Measurements from ENCODE around the gene CIDEB.
A peak's percentile ranks its signal among the peaks of the same experiment; 100 is the strongest.
"Not testable (repeated sequence)": the region's sequence is repeated elsewhere in the genome, so short reads cannot be mapped to it uniquely, and the experiment has no call there.

The CIDEB gene, protein sequence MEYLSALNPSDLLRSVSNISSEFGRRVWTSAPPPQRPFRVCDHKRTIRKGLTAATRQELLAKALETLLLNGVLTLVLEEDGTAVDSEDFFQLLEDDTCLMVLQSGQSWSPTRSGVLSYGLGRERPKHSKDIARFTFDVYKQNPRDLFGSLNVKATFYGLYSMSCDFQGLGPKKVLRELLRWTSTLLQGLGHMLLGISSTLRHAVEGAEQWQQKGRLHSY

DNA sequence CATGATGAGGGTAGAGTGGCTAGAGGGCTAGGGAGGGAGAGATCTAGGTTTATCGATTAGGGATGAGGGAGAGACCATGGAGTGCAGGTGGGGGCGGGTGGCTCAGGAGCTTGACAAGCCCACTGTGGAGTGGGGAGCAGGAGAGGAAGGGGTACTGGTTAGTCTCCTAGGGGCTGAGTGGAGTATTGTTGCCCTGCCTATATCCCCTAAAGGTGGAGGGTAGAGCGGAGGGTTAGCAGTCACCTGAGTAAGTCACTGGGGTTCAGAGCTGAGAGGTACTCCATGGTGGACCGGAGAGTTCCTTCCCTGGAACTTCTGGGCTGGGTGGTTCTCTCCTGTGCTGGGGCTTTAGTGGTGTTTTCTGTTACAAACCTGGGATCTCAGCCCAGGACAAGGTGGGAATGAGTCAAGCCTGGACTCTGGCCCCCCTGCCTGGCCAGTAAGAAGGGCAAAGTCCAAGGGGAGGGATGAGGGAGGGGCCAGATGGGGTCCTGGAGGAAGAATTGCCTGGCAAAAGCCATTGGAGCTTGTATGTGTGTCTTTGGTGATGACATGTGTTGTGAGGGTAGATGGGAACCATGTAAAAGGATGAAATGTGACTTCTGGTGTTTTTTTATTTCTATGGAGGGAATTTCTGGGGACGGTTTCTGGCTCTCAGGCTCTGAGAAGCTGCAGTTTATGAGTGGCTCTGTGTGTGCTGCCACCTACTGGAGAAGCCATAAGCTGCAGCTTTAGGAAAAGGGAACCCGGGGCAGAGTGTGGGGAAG lies at the start of gene CIDEB:
CIDEB (minus strand) TSS at position 403 of the 767 bp plus-strand sequence; CDS start at position 284, 119 bp downstream.
- peak in 1 of 2 donors; percentile 39 for DNase-seq (ENCODE audit: low read depth in 1 of 2, low spot score in 1 of 2)

DNA sequence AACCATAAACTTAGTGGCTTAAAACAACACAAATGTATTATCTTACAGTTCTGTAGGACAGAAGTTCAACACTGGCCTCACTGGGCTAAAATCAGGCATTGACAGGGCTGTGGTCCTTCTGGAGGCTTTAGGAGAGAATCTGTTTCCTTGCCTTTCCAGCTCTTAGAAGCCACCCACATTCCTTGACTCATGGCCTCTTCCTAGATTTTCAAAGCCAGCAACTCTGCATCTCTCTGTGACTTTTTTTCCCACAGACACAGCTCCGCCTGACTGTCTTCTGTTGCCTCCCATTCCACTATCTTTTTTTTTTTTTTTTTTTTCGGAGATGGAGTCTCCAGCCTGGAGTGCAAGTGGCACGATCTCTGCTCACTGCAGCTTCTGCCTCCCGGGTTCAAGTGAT lies 48.4 kb upstream of the CIDEB start:
- no peak for DNase-seq (ENCODE audit: low read depth in 1 of 2, low spot score in 1 of 2)

DNA sequence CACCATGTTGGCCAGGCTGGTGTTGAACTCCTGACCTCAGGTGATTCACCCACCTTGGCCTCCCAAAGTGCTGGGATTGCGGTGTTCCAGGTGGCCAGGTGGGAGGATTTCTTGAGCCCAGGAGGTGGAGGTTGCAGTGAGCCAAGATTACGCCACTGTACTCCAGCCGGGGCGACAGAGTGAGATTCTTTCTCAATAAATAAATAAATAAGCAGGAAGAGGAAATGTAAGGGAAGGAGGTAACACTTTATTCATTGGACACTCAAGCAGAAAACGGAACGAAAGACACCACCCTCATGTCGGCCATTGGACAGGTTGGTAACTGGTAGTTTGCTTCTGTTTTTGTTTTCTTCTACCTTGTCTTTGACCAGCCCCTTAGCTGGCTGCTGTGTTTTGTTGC lies 47.2 kb upstream of the CIDEB start:
- DNase-seq (ENCODE audit: low read depth in 1 of 2, low spot score in 1 of 2) = no peak

DNA sequence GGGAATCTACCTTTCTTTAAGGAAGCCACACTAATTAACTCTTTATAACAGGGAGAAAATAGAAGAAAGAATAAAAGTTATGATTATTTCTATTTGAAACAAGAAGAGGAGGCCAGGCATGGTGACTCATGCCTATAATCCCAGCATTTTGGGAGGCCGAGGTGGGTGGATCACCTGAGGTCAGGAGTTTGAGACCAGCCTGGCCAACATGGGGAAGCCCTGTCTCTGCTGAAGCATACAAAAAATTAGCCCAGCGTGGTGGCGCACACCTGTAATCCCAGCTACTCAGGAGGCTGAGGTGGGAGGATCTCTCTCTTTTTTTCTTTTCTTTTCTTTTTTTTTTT lies 46.7 kb upstream of the CIDEB start:
- not testable (repeated sequence) for DNase-seq (ENCODE audit: low read depth in 1 of 2, low spot score in 1 of 2)

DNA sequence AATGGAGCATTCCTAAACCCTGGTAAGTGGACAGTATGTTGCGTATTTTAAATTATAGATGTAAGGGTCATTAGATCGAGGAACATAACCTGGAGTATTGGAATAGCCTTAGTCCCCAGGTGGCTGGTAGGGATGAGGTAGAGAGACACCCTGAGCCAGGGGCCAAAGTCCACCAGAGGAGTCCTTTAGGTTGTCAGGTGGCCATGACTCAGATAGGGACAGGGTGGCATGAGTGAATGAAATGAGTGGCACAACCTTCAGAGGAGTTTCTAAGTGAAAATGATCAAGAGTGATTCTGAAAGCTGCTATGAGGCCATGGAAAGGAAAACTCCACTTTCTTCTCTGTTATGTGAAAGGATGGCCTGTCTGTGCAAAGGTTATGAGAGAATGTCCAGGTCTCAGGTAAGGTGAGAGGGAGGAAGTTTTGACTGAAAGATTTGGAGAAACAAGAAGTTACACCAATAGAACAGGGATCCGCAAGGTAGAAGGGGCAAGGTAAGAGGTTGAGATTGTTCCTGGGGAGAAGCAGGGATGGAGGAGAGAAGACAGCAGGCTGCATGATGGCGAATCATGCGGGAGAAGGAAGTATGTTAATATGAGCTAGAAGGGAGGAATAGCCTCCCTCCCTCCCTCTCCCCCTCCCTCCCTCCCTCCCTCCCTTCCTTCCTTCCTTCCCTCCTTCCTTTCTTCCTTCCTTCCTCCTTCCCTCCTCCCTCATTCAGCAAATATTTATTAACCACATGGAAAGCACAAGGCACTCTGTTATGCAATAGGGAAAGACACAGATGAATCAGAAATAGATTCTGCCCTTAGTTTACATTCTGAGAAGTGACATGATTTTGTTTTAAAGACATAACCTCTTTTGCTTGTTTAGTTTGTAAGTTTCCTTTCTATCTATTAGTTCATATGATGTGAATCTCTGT lies 46.0 kb upstream of the CIDEB start:
- no peak for DNase-seq (ENCODE audit: low read depth in 1 of 2, low spot score in 1 of 2)

DNA sequence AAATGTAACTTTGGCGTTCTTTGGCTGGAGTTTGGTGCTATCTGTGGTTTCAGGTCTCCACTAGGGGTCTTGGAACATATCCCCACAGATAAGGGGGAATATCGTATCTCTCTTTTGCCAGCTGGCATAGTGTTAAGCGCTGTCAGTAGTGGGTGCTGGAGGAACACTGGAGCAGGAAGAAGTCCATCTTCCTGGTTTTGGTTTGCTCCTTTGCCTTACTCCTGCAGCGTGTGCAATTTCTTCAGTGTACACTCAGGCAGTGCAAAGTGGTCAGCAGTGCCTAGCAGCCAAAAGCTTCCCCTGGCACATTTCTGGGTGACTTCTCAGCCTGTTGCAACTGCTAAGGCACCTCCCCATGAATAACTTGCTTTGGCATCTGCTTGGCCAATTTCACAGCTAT lies 43.7 kb upstream of the CIDEB start:
- DNase-seq (ENCODE audit: low read depth in 1 of 2, low spot score in 1 of 2) = no peak

DNA sequence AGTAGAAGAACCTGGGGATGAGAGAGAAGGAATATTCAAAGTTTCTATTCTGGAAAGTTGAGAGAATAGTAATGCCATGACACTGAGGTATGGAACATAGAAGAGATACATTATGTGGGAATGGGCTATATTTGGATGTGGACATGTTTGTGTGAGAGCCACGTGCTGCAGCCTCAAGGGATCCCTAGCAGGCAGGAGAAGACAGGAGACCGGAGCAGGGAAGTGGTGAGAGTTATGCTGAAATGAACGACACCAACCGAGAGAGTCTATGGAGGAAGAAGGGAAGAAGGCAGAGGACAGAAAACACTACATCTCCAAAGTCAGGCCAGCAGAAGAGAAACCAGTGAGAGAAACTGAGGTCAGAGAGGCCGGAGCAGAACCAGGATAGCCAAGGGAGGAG lies 42.0 kb upstream of the CIDEB start:
- DNase-seq (ENCODE audit: low read depth in 1 of 2, low spot score in 1 of 2) = no peak

DNA sequence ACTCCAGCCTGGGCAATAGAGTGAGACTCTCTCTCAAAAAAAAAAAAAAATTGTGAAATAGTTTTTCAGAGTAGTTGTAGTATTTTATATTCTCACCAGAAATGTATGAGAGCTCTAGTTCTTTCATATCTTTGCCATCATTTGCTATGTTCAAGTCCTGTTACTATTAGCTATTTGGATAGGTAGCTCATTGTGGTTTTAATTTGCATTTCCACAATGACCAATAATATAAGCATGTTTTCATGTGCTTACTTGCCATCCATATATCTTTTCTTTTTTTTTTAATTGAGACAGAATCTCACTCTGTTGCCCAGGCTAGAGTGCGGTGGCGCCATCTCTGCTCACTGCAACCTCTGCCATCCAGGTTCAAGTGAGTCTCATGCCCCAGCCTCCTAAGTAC lies 40.4 kb upstream of the CIDEB start:
- no peak for DNase-seq (ENCODE audit: low read depth in 1 of 2, low spot score in 1 of 2)

DNA sequence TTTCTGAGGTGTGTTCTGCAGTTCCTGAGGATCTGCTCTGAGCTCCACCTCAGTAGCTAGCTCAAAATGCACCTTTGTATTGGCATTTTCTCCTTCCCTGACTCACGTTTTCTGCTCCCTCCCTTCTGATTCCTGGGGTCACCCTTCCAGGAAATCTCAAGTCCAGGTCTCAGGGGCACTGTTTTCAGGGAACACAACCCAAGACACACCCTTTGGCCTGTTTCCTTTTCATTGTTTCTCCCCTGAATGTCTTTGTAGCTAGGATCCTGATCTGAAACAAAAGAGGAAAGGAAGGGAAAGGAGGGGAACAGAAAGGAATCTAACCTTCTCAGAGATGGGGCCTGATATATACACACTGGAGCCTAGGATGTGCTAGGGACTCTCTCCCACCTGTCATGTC lies 39.4 kb upstream of the CIDEB start:
- DNase-seq (ENCODE audit: low read depth in 1 of 2, low spot score in 1 of 2) = no peak

DNA sequence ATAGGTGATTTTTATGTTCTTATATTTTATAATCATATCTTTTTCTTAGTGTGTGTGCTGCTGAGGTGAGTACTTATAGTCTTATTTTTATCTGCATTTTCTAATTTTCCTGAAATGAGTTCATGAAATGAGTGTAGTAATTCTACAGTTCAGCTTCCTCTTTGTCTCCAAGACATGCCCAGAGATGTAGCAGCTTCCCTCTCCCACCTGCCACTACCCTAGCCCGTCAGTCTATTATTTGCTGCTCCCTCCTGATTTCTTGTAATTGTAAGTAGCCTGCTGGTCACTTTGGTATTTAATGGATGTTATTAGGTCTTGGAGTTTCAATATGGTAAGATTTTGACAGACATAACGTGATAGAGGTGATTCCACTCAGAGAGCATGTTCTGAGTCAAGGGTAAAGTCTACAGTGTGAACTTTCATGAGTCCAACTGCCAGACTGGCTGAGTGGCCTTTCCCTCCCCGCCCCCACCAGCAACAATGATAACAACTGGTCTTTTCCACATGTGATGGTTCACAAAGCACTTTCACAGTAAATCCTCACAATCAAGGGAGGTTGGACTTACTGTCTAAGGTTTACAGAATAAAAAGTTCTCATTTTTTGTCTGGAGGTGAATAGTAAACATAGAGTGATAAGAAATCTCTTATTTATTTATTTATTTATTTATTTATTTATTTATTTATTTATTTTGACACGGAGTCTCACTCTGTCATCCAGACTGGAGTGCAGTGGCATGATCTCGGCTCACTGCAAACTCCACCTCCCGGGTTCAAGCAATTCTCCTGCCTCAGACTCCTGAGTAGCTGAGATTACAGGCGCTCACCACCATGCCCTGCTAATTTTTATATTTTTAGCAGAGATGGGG lies 36.3 kb upstream of the CIDEB start:
- no peak for DNase-seq (ENCODE audit: low read depth in 1 of 2, low spot score in 1 of 2)

DNA sequence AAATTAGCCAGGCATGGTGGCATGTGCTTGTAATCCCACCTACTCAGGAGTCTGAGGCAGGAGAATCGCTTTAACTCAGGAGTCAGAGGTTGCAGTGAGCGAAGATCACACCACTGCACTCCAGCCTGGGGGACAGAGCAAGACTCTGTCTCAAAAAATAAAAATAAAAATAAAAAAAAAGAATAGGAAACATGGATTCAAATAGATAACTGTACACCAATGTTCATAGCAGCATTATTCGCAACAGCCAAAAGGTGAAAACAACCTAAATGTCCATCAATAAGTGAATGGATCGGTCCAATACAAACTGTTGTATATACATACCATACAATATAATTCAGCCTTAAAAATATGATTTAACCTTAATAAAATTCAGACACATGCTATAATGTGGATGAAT lies 35.1 kb upstream of the CIDEB start:
- no peak for DNase-seq (ENCODE audit: low read depth in 1 of 2, low spot score in 1 of 2)

DNA sequence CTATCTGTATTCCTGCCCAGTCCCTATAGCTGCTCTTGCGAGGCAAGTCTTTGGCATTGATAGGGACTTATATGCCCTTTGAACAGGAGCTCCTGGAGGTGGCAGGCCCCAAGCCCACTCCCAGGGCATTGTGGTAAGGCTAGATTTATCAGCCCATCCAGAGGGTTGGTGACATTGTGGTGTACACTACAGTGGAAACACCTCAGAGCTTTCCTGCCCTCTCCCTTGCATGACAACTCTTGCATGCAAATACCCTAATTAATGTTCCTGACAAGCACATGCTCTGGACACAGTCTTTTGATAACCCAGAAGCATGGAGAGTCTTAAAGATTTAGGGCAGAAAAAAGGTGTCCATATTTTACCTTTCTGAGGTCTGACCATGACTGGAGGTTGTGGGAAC lies 32.8 kb upstream of the CIDEB start:
- DNase-seq (ENCODE audit: low read depth in 1 of 2, low spot score in 1 of 2) = no peak

DNA sequence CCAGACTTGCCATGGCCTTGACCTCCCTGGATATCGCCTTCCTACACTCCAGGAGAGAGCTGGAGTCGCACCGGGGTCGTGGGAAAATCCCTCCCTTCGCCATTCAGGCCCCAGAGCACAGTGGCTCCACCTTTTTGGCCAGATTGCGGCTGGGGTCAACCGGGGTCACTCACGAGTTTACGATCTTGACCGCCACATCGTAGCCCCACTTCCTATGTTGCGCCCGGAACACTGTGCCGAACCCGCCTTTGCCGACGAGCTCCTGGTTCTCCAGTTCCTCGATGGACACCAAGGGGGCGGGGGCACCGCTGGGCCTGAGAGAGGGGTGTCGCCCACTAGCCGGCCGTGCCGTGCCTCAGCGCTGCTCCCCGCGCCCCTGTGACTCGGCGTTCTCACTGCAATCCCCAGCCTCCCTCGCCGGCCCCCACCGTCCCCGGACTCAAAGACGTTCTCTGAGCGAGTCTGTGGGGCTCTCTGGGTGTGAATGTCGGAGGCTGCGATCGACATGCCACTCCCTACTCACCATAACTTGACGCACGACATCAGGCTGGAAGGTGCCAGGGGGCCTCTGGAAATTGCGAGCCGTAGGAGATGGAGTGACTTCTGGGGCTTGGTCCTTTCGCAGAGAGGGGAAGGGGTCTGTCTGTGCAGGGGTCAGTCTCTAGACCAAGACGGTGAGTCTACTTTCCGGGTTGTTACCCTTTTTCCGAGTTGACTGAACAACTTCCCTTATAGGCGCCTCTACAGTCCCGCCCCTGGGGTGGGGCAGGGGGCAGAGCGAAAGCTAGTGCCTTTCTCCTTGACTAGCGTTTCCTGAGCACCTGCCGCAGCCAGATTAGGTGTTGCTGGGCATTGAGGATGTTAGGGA lies 31.7 kb upstream of the CIDEB start, which contains the start of gene RIPK3:
RIPK3 (minus strand) TSS at position 708 of the 868 bp plus-strand sequence; CDS start at position 543, 165 bp downstream.
- peak; percentile 39 to 44 for DNase-seq (ENCODE audit: low read depth in 1 of 2, low spot score in 1 of 2)

DNA sequence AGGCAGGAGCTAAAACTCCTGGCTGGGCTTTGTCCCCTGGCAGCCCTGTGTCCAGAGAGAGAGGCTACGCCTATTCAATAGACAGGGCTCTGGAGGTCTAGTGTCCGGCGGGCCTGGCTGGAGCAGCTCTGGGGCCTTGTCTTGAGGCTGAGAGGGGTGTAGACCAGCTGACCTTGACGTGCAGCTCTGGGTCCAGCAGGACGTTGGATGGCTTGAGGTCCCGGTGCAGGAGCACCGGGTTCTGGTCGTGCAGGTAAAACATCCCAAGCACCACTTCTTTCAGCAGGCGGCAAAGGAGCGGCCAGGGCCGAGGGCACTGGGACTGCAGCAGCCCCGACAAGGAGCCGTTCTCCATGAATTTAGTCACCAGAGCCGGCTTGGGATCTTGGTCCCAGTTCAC lies 31.1 kb upstream of the CIDEB start:
- DNase-seq (ENCODE audit: low read depth in 1 of 2, low spot score in 1 of 2) = no peak

DNA sequence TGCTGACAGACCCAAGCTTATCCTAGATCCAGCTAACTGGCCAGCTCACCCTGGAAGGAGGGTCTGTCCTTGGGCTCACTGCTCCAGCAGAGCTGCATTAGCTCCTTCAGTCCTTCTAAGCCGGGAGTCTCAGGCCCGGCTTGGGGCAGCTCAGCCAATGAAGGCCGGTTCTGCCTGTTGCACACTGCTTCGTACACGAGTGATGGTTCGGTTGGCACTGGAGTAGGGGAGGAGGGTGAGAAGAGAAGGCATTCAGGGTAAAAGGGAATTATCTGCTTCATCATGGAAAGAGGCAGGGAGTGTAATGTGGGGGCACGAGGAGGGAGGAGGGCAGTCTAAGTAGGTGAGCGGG lies 30.0 kb upstream of the CIDEB start:
- DNase-seq (ENCODE audit: low read depth in 1 of 2, low spot score in 1 of 2) = no peak

DNA sequence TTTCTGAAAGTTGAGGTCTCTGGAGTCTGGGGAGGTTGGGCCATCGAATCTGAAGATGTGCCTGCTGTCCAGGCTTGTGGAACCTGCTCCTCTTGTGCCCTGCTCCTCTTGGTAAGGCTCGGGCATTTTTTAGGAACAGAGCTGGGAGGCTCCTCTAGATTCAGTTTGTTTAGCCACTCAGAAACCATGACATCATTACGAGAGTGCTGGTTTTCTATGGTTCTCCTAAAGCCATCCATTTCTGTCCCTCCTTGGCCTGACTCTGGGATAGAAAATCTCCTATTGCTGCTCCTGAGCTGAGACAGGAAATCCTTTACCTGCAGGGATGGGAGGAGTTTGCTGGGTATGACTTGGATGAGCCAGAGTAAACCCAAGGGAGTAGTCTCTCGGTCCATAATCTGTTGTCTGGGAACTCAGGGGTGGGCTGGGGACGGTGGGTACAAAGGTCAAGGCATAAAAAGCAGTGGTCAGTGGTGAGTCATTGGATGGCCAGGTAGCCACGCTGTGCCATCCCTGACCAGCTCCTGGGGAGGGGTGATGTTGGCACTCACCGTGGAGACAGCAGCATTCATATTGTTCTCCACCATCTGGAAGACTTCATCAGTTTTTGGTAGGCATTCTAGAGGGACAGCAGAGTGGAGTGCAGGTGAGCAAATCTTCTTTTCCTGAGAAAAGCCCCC lies 29.5 kb upstream of the CIDEB start:
- DNase-seq (ENCODE audit: low read depth in 1 of 2, low spot score in 1 of 2) = no peak

DNA sequence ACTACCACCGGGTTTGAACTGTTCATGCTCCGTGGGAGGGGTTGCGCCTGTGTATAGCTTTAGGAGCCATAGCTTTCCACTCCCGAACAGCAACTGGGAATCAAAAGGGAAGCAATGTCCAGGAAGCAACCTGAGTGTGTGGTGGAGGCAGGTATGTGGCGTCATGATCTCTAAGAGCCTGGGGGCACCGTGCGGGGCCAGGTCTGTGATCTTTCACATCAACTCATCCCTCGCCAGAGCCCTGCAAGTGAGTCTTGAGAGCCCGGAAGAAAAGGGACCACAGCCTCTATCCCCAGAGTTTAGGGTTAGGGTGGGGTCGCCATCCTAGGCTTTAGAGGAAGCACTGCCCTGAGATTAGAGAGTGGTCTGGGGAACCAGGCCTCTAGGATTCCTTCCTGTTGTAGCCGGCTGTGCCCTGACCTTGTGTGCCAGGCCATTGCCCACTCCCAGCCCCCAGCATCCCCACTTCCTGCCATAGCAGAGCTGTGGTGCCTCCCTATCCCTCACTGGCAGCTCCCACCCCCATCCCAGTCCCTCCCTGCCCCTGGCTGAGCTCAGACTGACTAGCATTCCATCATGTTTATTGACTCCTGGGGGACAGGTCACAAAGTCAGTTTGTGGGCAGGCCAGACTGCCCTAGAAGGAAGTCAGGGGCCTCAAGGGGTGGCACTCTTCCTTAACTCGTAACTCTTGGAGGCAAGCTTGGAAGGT lies 27.8 kb upstream of the CIDEB start:
- DNase-seq (ENCODE audit: low read depth in 1 of 2, low spot score in 1 of 2) = no peak

DNA sequence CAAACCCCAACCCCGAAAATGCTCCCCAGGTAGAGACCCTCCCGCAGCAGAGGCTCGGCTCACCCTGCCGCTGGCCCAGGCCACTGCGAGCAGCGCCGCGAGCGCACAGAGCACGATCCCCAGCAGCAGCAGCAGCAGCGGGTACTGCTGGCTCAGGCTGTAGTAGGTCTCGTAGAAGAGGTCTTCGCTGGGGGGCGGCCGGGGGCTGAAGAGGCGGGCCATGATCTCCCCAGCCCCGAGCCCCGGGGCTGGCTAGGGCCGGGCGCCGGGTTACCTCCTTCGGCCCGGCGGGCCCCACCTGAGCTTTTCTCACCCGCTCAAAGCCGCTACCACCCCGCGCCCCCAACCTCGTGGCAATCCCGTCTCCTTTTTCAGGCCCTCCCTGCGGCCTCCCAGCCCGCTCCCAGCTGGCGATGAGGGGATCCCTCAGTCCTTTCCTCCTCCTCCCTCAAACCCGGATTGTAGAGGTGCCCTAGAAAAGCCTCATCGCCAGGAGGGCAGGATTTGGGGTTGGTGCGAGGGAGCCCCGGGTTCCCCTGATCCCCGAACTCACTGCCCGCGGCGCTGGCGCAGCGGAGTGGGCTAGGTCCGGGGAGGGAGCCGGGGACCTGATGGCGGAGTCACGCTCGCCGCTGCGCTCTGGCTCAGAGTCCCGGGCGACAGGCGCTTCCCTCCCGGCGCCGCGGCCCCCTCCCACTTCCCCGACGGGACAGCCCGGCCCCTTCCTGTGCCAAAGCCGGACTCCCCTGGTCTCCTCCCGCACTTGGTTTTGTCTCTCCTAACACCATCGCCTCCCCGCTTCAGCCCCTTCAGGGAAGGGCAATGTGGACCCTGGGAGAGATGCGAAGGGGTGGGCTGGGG lies 26.9 kb upstream of the CIDEB start, which contains the start of gene ADCY4:
ADCY4 (minus strand) TSS at position 641 of the 861 bp plus-strand sequence; CDS start at position 222, 419 bp downstream.
- DNase-seq (ENCODE audit: low read depth in 1 of 2, low spot score in 1 of 2) = no peak

All from activated T-helper 1 cell treated with anti-CD3 and anti-CD28 coated beads, Interleukin-2, amount 50 U/mL, for 16 hours (primary cell).